Eye (tissue), 1 donor: ENCODE data around the gene TECR.
"Not testable (repeated sequence)": the region's sequence is repeated elsewhere in the genome, so short reads cannot be mapped to it uniquely, and the experiment has no call there.

ENCODE experiments used
- DNase-seq: peaks from one replicate; pipeline ENCODE4 v3.0.0-alpha.2; 2015

The TECR gene

GRCh38 chr19:14599548-14600147, 70.3 kb downstream of the TECR start:
- no peak for DNase-seq

GRCh38 chr19:14603990-14604387, 74.6 kb downstream of the TECR start:
- no peak for DNase-seq

- no peak for DNase-seq
Observed at GRCh38 chr19:14606627-14607026, 77.2 kb downstream of the TECR start.

- no peak for DNase-seq
Observed at GRCh38 chr19:14611051-14611450, 81.7 kb downstream of the TECR start.

- DNase-seq, result not testable (repeated sequence)
Observed at GRCh38 chr19:14612242-14612641, 82.8 kb downstream of the TECR start.

- DNase-seq, result no peak
Observed at GRCh38 chr19:14612657-14613056, 83.3 kb downstream of the TECR start.

- DNase-seq, result not testable (repeated sequence)
Observed at GRCh38 chr19:14613399-14614098, 84.2 kb downstream of the TECR start.

- no peak for DNase-seq
Observed at GRCh38 chr19:14614099-14614412, 84.7 kb downstream of the TECR start.
